ENCODE measurements around the gene THAP4. TPM values are rescaled to one million over a fixed set of nuclear protein-coding genes. Genes with fewer than 3 reads are reported as not detected.
A peak's percentile ranks its signal among the peaks of the same experiment; 100 is the strongest.

THAP4 gene
- total RNA-seq, 1 donor from 2014 or later, result 84.5 TPM

- ATAC-seq, result no peak
- intact Hi-C loops (cut with micrococcal nuclease), result no loop called here
- no peak for DNase-seq
These were observed 8.3 kb upstream of the THAP4 start for GRCh38 chr2:241645056-241645914.

GRCh38 chr2:241641631-241642030 is 4.7 kb upstream of the THAP4 start:
- no peak for DNase-seq
- intact Hi-C loops (cut with micrococcal nuclease), result no loop called here
- ATAC-seq, result no peak

- ATAC-seq, result no peak
- DNase-seq, result no peak
- intact Hi-C loops (cut with micrococcal nuclease), result no loop called here
These were observed 3.3 kb upstream of the THAP4 start for GRCh38 chr2:241640165-241640795.

GRCh38 chr2:241639385-241639784 is 2.4 kb upstream of the THAP4 start:
- intact Hi-C loops (cut with micrococcal nuclease), result no loop called here
- DNase-seq (no peak), ATAC-seq (no peak)

GRCh38 chr2:241638940-241639339 is 2.0 kb upstream of the THAP4 start:
- intact Hi-C loops (cut with micrococcal nuclease), result no loop called here

GRCh38 chr2:241637795-241638660 is 1.1 kb upstream of the THAP4 start:
- ATAC-seq (no peak), DNase-seq (no peak)
- intact Hi-C loops (cut with micrococcal nuclease), result no loop called here

More at GRCh38 chr2:241638940-241639339, 2.0 kb upstream of the THAP4 start:
- ATAC-seq (no peak), DNase-seq (no peak)

- DNase-seq (peak; percentile 62), ATAC-seq (peak; percentile 30)
- intact Hi-C loops (cut with micrococcal nuclease), result no loop called here
These were observed 558 bp downstream of the THAP4 start for GRCh38 chr2:241636182-241637017.

GRCh38 chr2:241635756-241636155 is 1.2 kb downstream of the THAP4 start:
- ATAC-seq (no peak), DNase-seq (no peak)
- intact Hi-C loops (cut with micrococcal nuclease), result no loop called here

GRCh38 chr2:241633561-241633960 is 3.4 kb downstream of the THAP4 start:
- ATAC-seq (no peak), DNase-seq (no peak)
- intact Hi-C loops (cut with micrococcal nuclease), result no loop called here

- intact Hi-C loops (cut with micrococcal nuclease), result no loop called here
- DNase-seq (no peak), ATAC-seq (no peak)
These were observed 4.3 kb downstream of the THAP4 start for GRCh38 chr2:241632478-241633325.

- DNase-seq (no peak), ATAC-seq (no peak)
- intact Hi-C loops (cut with micrococcal nuclease), result no loop called here
These were observed 7.1 kb downstream of the THAP4 start for GRCh38 chr2:241629762-241630435.

GRCh38 chr2:241627675-241628074 is 9.3 kb downstream of the THAP4 start:
- intact Hi-C loops (cut with micrococcal nuclease), result no loop called here
- DNase-seq (no peak), ATAC-seq (no peak)

- no peak for DNase-seq
- ATAC-seq, result no peak
- intact Hi-C loops (cut with micrococcal nuclease), result no loop called here
These were observed 16.6 kb downstream of the THAP4 start for GRCh38 chr2:241620419-241620769.

GRCh38 chr2:241619597-241620418 is 17.1 kb downstream of the THAP4 start:
- intact Hi-C loops (cut with micrococcal nuclease), result no loop called here
- ATAC-seq, result no peak

GRCh38 chr2:241618829-241619228 is 18.1 kb downstream of the THAP4 start:
- DNase-seq (no peak), ATAC-seq (peak; percentile 5)
- intact Hi-C loops (cut with micrococcal nuclease), result no loop called here

More at GRCh38 chr2:241619597-241620418, 17.1 kb downstream of the THAP4 start:
- no peak for DNase-seq

GRCh38 chr2:241618296-241618805 is 18.6 kb downstream of the THAP4 start:
- intact Hi-C loops (cut with micrococcal nuclease), result no loop called here
- DNase-seq (no peak), ATAC-seq (no peak)
